DMS 273 (cell line): Measurements from ENCODE around the gene AKAP6.

ENCODE experiments used
- DNase-seq: peaks from one replicate; lab custom pipeline; 2025; ENCODE audit not compliant: unreplicated experiment; lab: John Stamatoyannopoulos, UW

AKAP6 gene

GRCh38 chr14:32883188-32883587 is 554.1 kb downstream of the AKAP6 start:
- no peak for DNase-seq
